ENCODE data around the gene MRPL23.

MRPL23 gene

GRCh38 chr11:1921574-1922141, 25.5 kb upstream of the MRPL23 start:
- no peak for DNase-seq (ENCODE audit: low spot score)

GRCh38 chr11:1922481-1923081, 24.6 kb upstream of the MRPL23 start:
- no peak for DNase-seq (ENCODE audit: low spot score)

- DNase-seq (ENCODE audit: low spot score), result no peak
Observed at GRCh38 chr11:1923201-1923956, 23.8 kb upstream of the MRPL23 start.

DNA sequence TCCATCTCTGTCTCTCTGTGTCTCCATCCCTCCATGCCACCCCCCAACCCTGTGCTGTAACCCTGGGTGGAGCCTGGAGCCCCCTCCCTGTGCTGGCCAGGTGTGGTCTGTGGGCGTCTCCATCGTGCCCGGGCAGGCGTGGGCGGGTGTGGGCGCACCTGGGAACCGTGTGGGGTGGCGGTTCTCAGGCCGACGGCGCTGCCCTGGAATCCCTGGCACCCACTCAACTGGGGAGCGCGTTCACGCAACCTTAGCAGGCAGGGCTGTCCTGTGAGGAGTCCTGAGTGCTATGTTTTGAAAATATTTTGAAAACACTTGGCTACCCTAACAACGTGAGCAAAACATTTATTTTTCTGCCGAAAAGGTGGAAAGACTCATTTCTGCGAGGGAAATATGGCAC, 23.0 kb upstream of the MRPL23 start:
- DNase-seq (ENCODE audit: low spot score), result no peak

DNA sequence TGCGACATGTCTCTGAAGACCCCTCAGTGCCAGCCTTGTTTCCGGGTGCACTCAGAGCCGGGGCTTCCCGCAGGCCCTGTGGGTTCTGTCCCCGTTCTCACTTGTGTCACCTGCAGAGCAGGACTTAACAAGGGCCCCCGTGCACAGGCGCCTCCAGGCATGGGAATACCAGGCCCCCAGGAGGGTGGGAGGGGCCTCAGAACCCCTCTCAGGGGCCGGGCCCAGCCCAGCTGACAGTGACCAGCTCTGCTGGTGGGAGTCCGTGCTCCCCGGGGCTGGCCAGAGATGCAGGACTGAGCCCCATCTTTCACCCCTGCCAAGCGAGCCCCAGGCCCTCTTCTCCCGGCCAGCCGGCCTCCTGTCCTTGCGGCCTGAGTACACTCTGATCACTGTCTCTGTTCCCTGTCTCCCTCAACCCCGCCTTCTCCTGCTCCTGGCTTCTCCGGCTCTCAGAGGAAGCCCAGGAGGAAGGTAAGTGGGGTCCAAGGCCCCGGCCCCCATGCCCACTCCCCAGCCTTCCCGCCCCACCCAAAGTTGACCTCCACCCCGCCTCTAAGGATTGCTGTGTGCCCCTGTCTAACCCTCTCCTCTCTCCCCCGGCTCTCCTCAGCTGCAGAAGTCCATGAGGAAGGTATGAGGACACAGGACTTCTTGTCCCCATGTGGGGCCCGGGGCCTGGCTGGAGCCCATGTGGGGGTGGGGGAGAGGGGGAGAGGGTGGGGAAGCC, 22.3 kb upstream of the MRPL23 start:
- no peak for DNase-seq (ENCODE audit: low spot score)

DNA sequence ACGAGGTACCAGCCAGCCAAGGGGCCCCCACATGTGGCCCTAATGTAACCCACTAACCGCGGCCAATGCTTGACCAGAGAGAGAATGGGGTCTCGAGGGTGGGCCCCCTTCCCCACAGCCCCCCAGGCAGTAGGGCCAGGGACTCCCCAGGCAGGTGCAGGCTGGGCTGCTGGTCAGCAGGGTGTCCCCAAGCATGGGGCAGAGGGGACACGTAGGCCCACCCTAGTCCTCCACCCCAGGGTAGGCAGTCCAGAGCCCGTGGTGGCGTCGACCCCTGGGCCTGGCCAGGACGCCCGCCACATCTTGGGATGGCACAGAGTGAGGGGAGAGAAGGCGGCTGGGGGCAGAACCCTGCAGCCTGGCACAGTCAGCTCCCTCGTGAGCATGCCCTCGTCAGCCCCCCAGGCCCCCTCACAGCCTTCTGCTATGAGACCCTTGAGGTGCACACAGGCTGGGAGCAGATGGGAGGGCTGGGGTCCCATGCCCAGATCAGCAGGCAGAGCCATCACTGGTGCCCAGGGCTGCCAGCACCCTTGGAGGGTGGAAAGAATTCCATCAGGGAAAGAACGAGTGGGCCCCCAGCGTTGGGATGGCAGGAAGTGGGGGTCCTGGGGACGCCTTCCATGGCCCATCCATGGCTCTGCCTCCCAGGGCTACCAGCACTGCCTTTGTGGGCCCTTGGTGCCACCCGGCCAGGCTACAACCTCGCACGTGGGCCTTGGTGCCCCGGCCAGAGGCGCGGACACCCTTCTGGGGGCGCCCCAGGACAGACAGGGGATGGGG, 21.6 kb upstream of the MRPL23 start:
- DNase-seq (ENCODE audit: low spot score), result no peak

GRCh38 chr11:1926156-1927025, 20.7 kb upstream of the MRPL23 start:
- DNase-seq (ENCODE audit: low spot score), result no peak

- no peak for DNase-seq (ENCODE audit: low spot score)
Observed at GRCh38 chr11:1927026-1927847, 19.9 kb upstream of the MRPL23 start.

GRCh38 chr11:1927848-1928469, 19.2 kb upstream of the MRPL23 start:
- no peak for DNase-seq (ENCODE audit: low spot score)

GRCh38 chr11:1928470-1928890, 18.7 kb upstream of the MRPL23 start:
- no peak for DNase-seq (ENCODE audit: low spot score)

- DNase-seq (ENCODE audit: low spot score), result no peak
Observed at GRCh38 chr11:1928891-1929541, 18.1 kb upstream of the MRPL23 start.

- no peak for DNase-seq (ENCODE audit: low spot score)
Observed at GRCh38 chr11:1929621-1930461, 17.3 kb upstream of the MRPL23 start.

DNA sequence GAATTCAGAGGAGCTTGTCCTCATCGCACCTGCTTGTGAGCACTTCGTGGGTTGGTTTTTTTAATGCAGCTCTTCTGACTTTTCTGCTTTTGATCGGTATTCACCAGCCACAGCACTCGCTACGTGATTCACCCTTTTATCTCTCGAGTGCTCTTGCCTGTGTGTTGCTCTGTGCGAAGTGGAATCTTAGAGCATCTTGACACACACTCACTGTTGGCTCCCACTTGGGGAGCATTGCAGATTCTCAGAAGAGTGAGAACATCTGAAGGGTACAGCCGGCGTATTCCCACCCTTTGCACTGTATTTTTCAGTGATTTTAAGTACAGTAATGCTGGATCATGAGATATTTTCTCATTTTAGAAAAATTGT, 16.7 kb upstream of the MRPL23 start:
- DNase-seq (ENCODE audit: low spot score), result no peak

DNA sequence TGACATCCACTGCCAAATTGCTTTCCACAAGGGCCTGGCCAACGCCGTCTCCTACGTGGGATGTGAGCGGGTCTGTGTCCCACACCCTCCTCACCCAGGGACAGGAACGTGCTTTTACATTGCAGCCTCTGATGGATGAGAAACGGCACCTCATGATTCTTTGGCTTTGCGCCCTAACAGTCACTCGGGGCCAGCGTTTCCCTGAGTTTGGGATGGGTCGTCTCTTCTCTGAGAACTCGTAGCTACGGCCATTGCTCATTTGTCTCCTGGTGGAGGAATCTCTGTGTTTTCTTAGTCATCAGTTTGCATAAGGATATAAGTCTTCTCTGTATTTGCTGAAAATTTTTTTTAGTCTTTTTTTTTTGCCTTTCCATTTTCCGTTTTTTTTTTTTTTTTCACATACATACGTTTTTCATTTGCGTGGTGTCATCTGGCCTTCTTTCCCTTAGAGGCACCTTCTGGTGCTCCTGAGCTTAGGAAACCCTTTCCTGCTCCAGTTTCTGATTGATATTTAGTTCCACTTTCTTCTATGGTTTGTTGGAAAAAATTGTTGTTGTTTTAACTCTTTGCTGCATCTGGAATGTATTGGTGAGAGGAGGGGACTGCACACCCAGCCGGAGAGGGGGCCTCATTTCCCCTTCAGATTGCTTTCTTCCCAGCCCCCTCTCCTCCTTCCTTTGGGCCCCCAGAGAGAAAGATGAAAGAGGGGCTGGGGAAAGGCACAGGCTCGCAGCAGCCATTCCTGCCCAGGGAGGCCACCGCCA, 15.6 kb upstream of the MRPL23 start:
- no peak for DNase-seq (ENCODE audit: low spot score)

- DNase-seq (ENCODE audit: low spot score), result no peak
Observed at GRCh38 chr11:1932105-1932480, 15.0 kb upstream of the MRPL23 start.

DNA sequence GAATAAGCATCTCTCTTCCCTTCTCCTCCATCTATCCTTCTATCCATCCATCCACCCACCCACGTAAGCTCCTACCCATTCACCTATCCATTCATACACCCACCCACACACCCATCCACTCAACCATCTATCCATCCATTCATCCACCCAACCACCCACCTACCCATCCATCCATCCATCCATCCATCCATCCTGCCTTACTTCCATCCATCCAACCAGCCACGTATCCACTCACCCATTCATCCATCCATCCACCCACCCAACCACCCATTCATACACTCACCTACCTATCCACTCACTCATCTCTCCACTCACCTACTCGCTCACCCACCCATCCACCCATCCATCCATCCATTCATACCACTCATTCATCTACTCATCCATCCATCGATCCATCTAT, 14.5 kb upstream of the MRPL23 start:
- no peak for DNase-seq (ENCODE audit: low spot score)
